ENCODE measurements around the gene KCP. TPM values are rescaled to one million over a fixed set of nuclear protein-coding genes. Genes with fewer than 3 reads are reported as not detected.

Gene KCP
- total RNA-seq = under 1 TPM in 1 of 2 experiments, not detected in 1; 0.11 TPM
- polyA plus RNA-seq (2013, experiment 1 of 2) = 0.04 TPM
- polyA plus RNA-seq (2013, experiment 2 of 2) = 0.15 TPM
- 0 to 2.2 (median 0.53) reads per million in 172 experiments for total RNA-seq

DNA sequence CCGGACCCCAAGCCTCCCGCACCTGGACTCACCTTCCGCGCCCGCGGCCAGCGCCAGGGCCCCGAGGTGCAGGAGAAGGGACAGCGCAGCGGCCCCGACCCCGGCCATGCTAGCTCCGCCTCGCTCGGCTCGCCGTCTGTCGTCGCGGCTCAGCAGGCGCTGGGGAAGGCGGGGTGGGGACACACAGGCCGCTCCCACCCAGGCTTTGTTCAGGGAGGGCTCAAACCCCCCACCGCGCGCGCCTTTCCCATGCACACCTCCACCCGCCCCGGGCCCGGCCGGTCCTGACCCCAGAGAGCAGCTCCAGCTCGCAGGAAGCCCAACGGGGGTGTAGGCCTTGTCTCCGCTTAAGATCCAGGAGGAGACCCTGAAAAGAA, at the start of gene KCP:
Gene KCP (minus strand): TSS at position 141 of the 377 bp plus-strand sequence. CDS start 33 bp downstream, at position 108.
- H3K27me3 Mint-ChIP-seq = peaks cover 71% of the 10 kb centered on the region
- peaks cover 0 to 4% of the 10 kb centered on the region in 2 experiments for H3K9me3 ChIP-seq (ENCODE audit: control insufficient read depth in 1 of 2, insufficient read depth in 1 of 2, low read length in 2 of 2)
- DNase-seq (no peak), ATAC-seq (ENCODE audit: poor library complexity) (no peak)
- H3K27ac Mint-ChIP-seq = no peak within 1 kb of the TSS
- no peaks in the 10 kb centered on the region for H3K36me3 Mint-ChIP-seq (ENCODE audit: low read depth)
- intact Hi-C loops (cut with DNase I, micrococcal nuclease) = no loop called here
- H3K27ac ChIP-seq (ENCODE audit: low read depth in 1 of 2, low read length in 2 of 2) = no peak within 1 kb of the TSS
- no peaks in the 10 kb centered on the region for H3K36me3 ChIP-seq (ENCODE audit: insufficient read depth, low read length)
- TF ChIP-seq, protein P1, sequence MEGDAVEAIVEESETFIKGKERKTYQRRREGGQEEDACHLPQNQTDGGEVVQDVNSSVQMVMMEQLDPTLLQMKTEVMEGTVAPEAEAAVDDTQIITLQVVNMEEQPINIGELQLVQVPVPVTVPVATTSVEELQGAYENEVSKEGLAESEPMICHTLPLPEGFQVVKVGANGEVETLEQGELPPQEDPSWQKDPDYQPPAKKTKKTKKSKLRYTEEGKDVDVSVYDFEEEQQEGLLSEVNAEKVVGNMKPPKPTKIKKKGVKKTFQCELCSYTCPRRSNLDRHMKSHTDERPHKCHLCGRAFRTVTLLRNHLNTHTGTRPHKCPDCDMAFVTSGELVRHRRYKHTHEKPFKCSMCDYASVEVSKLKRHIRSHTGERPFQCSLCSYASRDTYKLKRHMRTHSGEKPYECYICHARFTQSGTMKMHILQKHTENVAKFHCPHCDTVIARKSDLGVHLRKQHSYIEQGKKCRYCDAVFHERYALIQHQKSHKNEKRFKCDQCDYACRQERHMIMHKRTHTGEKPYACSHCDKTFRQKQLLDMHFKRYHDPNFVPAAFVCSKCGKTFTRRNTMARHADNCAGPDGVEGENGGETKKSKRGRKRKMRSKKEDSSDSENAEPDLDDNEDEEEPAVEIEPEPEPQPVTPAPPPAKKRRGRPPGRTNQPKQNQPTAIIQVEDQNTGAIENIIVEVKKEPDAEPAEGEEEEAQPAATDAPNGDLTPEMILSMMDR (IDR thresholded peaks at IDR 0.05) = no peak
- no peaks in the 10 kb centered on the region for H3K9me3 Mint-ChIP-seq
- CTCF ChIA-PET = no interaction called here
- no peak within 1 kb of the TSS for H3K4me3 Mint-ChIP-seq
- H3K4me1 Mint-ChIP-seq (ENCODE audit: low read depth) = peaks cover 6% of the 10 kb centered on the region
- H3K4me3 ChIP-seq (ENCODE audit: low read length) = no peak within 1 kb of the TSS
- POLR2A ChIA-PET = no interaction called here
- H3K4me1 ChIP-seq (ENCODE audit: insufficient read depth, low read length) = peaks cover 12% of the 10 kb centered on the region
- H3K27me3 ChIP-seq (ENCODE audit: control insufficient read depth in 1 of 2, insufficient read depth in 2 of 2, low read length in 2 of 2) = peaks cover 33 to 37% of the 10 kb centered on the region in 2 experiments

DNA sequence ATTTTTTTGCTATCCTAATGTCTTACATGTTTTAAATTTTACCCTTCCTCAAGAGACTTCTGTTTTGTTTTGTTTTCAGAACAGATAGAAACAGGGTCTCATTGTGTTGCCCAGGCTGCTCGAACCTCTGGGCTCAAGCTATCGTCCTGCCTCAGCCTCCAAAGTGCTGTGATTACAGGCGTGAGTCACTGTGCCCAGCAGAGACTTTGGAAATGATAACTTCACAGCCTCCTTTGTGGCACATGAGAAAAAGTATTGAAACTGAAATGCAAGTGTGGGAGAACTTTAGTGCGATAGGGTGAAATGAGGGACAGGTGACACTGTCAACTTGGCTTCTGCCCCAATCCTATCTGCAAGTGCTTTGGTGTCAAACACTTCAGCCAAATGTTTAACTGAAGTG, 48.8 kb upstream of the KCP start:
- H3K4me3 ChIP-seq (ENCODE audit: low read length) = no peak overlapping the region
- no peak overlapping the region for H3K27ac Mint-ChIP-seq
- no peaks in the 10 kb centered on the region for H3K27me3 ChIP-seq (ENCODE audit: control insufficient read depth in 1 of 2, insufficient read depth in 2 of 2, low read length in 2 of 2)
- intact Hi-C loops (cut with DNase I, micrococcal nuclease) = no loop called here
- H3K36me3 Mint-ChIP-seq (ENCODE audit: low read depth) = peaks cover 91% of the 10 kb centered on the region
- no peak overlapping the region for H3K4me3 Mint-ChIP-seq
- no peaks in the 10 kb centered on the region for H3K9me3 Mint-ChIP-seq
- H3K27ac ChIP-seq (ENCODE audit: low read depth in 1 of 2, low read length in 2 of 2) = no peak overlapping the region
- no peak for DNase-seq
- ChIA-PET CTCF (interaction anchor here (1.3 kb wide), 1 partner anchor 132 kb away, joined by 3 read pairs; no protein-coding TSS in a partner anchor), POLR2A (no interaction called here)
- peaks cover 83% of the 10 kb centered on the region for H3K36me3 ChIP-seq (ENCODE audit: insufficient read depth, low read length)
- no peaks in the 10 kb centered on the region for H3K27me3 Mint-ChIP-seq
- H3K4me1 Mint-ChIP-seq (ENCODE audit: low read depth) = no peaks in the 10 kb centered on the region
- TF ChIP-seq, protein P1 (IDR thresholded peaks at IDR 0.05) = no peak
- ATAC-seq (ENCODE audit: poor library complexity) = no peak
- H3K9me3 ChIP-seq (ENCODE audit: control insufficient read depth in 1 of 2, insufficient read depth in 1 of 2, low read length in 2 of 2) = no peaks in the 10 kb centered on the region
- H3K4me1 ChIP-seq (ENCODE audit: insufficient read depth, low read length) = no peaks in the 10 kb centered on the region

DNA sequence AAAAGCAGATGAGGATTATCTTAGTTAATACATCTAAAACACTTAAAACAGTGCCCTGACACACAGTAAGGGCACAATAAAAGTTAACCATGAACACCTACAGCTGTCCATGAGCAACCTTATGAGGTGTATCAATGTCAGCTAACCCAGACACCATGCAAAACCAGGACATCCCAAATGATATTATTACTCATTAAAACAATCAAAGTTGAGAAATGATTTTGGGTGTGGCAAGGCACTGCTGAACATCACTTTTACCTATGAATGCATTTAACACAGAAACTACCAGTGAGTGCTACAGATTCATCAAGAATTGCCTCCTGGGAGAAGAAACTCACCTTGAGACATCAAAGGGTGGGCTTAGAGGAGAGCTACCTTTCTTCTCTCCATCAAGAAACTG, 45.5 kb upstream of the KCP start:
- Histone ChIP-seq H3K9me3 (ENCODE audit: control insufficient read depth in 1 of 2, insufficient read depth in 1 of 2, low read length in 2 of 2) (no peaks in the 10 kb centered on the region), H3K4me3 (ENCODE audit: low read length) (no peak overlapping the region), H3K4me1 (ENCODE audit: insufficient read depth, low read length) (no peaks in the 10 kb centered on the region), H3K27ac (ENCODE audit: low read depth in 1 of 2, low read length in 2 of 2) (no peak overlapping the region), H3K36me3 (ENCODE audit: insufficient read depth, low read length) (peaks cover 75% of the 10 kb centered on the region), H3K27me3 (ENCODE audit: control insufficient read depth in 1 of 2, insufficient read depth in 2 of 2, low read length in 2 of 2) (no peaks in the 10 kb centered on the region)
- intact Hi-C loops (cut with DNase I, micrococcal nuclease) = no loop called here
- ATAC-seq (ENCODE audit: poor library complexity) (no peak), DNase-seq (no peak)
- no peak overlapping the region for H3K27ac Mint-ChIP-seq
- no peak overlapping the region for H3K4me3 Mint-ChIP-seq
- CTCF ChIA-PET = interaction anchor here (1.3 kb wide), 1 partner anchor 136 kb away, joined by 3 read pairs; no protein-coding TSS in a partner anchor
- H3K27me3 Mint-ChIP-seq = no peaks in the 10 kb centered on the region
- POLR2A ChIA-PET = no interaction called here
- H3K36me3 Mint-ChIP-seq (ENCODE audit: low read depth) = peaks cover 90% of the 10 kb centered on the region
- TF ChIP-seq, protein P1 (IDR thresholded peaks at IDR 0.05) = no peak
- H3K4me1 Mint-ChIP-seq (ENCODE audit: low read depth) = no peaks in the 10 kb centered on the region
- H3K9me3 Mint-ChIP-seq = no peaks in the 10 kb centered on the region

Measured in CD4-positive, alpha-beta T cell (primary cell).